ENCODE measurements around the gene GUCY1A2. TPM values are rescaled to one million over a fixed set of nuclear protein-coding genes. Genes with fewer than 3 reads are reported as not detected.

Gene GUCY1A2
- total RNA-seq, 1 experiment from 2014 or later = 0.55 TPM

GRCh38 chr11:106697058-106697457 lies 321.2 kb downstream of the GUCY1A2 start:
- H3K23me2 ChIP-seq (ENCODE audit: insufficient read length, low read depth, low read length, poor library complexity, severe bottlenecking) = no peaks in the 10 kb centered on the region
- Mint-ChIP-seq H3K36me3 (ENCODE audit: insufficient read depth in 1 of 3, low read depth in 3 of 3) (no peaks in the 10 kb centered on the region), H3K4me3 (no peak overlapping the region), H3K27ac (no peak overlapping the region), H3K4me1 (no peaks in the 10 kb centered on the region), H3K9me3 (no peaks in the 10 kb centered on the region), H3K27me3 (ENCODE audit: low read depth) (no peaks in the 10 kb centered on the region)
- H2BK12ac ChIP-seq (ENCODE audit: insufficient read length, low read depth, low read length) = no peak overlapping the region
- H3T11ph ChIP-seq (ENCODE audit: low read length) = no peak overlapping the region
- H2BK120ac ChIP-seq (ENCODE audit: low read depth, low read length, poor library complexity, severe bottlenecking) = no peak overlapping the region
- no peak overlapping the region for H2BK20ac ChIP-seq (ENCODE audit: low read depth, low read length, poor library complexity, severe bottlenecking)
- H3K27me3 ChIP-seq (ENCODE audit: insufficient read depth, low read length) = no peaks in the 10 kb centered on the region
- no peak for DNase-seq
- no peak overlapping the region for H2AK5ac ChIP-seq (ENCODE audit: insufficient read length, low read length)
- H2AFZ ChIP-seq (ENCODE audit: low read length) = no peak overlapping the region
- no peak overlapping the region for H3K4me2 ChIP-seq (ENCODE audit: insufficient read depth, insufficient read length, low read length)
- no peaks in the 10 kb centered on the region for H3K79me1 ChIP-seq (ENCODE audit: insufficient read depth, low read depth, low read length, poor library complexity, severe bottlenecking)
- no peak overlapping the region for H3K4ac ChIP-seq (ENCODE audit: low read depth, low read length)
- H3K23ac ChIP-seq (ENCODE audit: insufficient read length, low read depth, low read length) = no peak overlapping the region
- TF ChIP-seq CTCF (conservative IDR thresholded peaks at IDR 0.05) = no peak
- H4K8ac ChIP-seq (replicated peaks; ENCODE audit: insufficient read length, low read depth, low read length) = no peak overlapping the region
- H3K18ac ChIP-seq (ENCODE audit: insufficient read length, low read depth, low read length) = no peak overlapping the region
- no peaks in the 10 kb centered on the region for H4K20me1 ChIP-seq (ENCODE audit: control insufficient read depth, insufficient read depth, insufficient read length)
- no peaks in the 10 kb centered on the region for H3K9me3 ChIP-seq (ENCODE audit: control insufficient read depth, low read depth, low read length)
- no peak overlapping the region for H2BK15ac ChIP-seq (ENCODE audit: low read depth, low read length)
- no peaks in the 10 kb centered on the region for H3K4me1 ChIP-seq (ENCODE audit: insufficient read depth, low read length)
- H3K14ac ChIP-seq (ENCODE audit: insufficient read depth, low read length) = no peak overlapping the region
- no peak overlapping the region for H4K5ac ChIP-seq (ENCODE audit: insufficient read length, low read depth, low read length)
- no peak overlapping the region for H2BK5ac ChIP-seq (ENCODE audit: insufficient read length, low read length)
- no CpG with 5 or more reads among the region's 2 CpGs for WGBS (ENCODE audit: extremely low coverage, insufficient read length, low lambda C conversion rate)
- no peak overlapping the region for H4K91ac ChIP-seq (ENCODE audit: insufficient read length, low read depth, low read length)
- no peak overlapping the region for H3K27ac ChIP-seq (ENCODE audit: insufficient read length, low read depth, low read length)
- no peak overlapping the region for H3K9ac ChIP-seq (ENCODE audit: extremely low read depth, insufficient read length, low read length)
- H3K56ac ChIP-seq (ENCODE audit: insufficient read length, low read depth, low read length) = no peak overlapping the region
- H3K79me2 ChIP-seq (ENCODE audit: insufficient read depth, low read length) = no peaks in the 10 kb centered on the region

Data from H9 (cell line).